ENCODE data around the gene HIVEP3. TPM values are rescaled to one million over a fixed set of nuclear protein-coding genes. Genes with fewer than 3 reads are reported as not detected.

The HIVEP3 gene
- total RNA-seq, 1 donor from 2014 or later: 2.9 TPM

GRCh38 chr1:41513383-41513735 is 405.4 kb downstream of the HIVEP3 start:
- DNase-seq (ENCODE audit: extremely low spot score in 2 of 2): no peak
- Histone ChIP-seq H3K4me3 (no peak overlapping the region), H3K27me3 (no peaks in the 10 kb centered on the region), H3K27ac (no peak overlapping the region), H3K9me3 (no peaks in the 10 kb centered on the region), H3K4me1 (peaks cover 21% of the 10 kb centered on the region), H3K36me3 (no peaks in the 10 kb centered on the region)
- intact Hi-C loops (cut with DNase I): no loop called here
- TF ChIP-seq POLR2A (IDR thresholded peaks at IDR 0.05) (no peak), POLR2AphosphoS5 (IDR thresholded peaks at IDR 0.05; ENCODE audit: insufficient read depth in 1 of 2, low read depth in 1 of 2) (no peak), CTCF (IDR thresholded peaks at IDR 0.05) (no peak)

- intact Hi-C loops (cut with DNase I): no loop called here
- no peaks in the 10 kb centered on the region for H3K27me3 ChIP-seq
- no peaks in the 10 kb centered on the region for H3K36me3 ChIP-seq
- H3K9me3 ChIP-seq: no peaks in the 10 kb centered on the region
- H3K4me1 ChIP-seq: peaks cover 21% of the 10 kb centered on the region
- H3K27ac ChIP-seq: no peak overlapping the region
- no peak overlapping the region for H3K4me3 ChIP-seq
- DNase-seq (ENCODE audit: extremely low spot score in 2 of 2): no peak
- TF ChIP-seq CTCF (IDR thresholded peaks at IDR 0.05) (no peak), POLR2AphosphoS5 (IDR thresholded peaks at IDR 0.05; ENCODE audit: insufficient read depth in 1 of 2, low read depth in 1 of 2) (no peak), POLR2A (IDR thresholded peaks at IDR 0.05) (no peak)
Observed at GRCh38 chr1:41512701-41513382, 405.9 kb downstream of the HIVEP3 start.

DNA sequence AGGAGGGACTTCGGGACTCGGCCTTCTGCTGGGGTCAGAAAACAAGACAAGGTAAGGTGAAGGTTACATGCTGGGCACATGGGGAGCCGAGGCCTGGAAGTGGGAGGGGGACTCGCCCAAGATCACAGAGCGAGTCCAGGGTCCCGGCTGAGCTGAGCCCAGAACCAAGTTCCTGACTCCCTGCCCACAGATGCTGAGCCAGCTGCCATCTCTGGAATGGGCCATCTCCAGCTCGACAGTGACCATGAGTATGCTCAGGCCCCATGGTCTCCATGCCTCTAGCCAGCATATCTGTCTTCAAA is 407.5 kb downstream of the HIVEP3 start:
- DNase-seq (ENCODE audit: extremely low spot score in 2 of 2): no peak
- Histone ChIP-seq H3K4me1 (peaks cover 12% of the 10 kb centered on the region), H3K27ac (no peak overlapping the region), H3K36me3 (no peaks in the 10 kb centered on the region), H3K9me3 (no peaks in the 10 kb centered on the region), H3K4me3 (no peak overlapping the region), H3K27me3 (no peaks in the 10 kb centered on the region)
- intact Hi-C loops (cut with DNase I): no loop called here
- no peak for TF ChIP-seq CTCF (IDR thresholded peaks at IDR 0.05)
- no peak for TF ChIP-seq POLR2AphosphoS5 (IDR thresholded peaks at IDR 0.05; ENCODE audit: insufficient read depth in 1 of 2, low read depth in 1 of 2)
- no peak for TF ChIP-seq POLR2A (IDR thresholded peaks at IDR 0.05)

DNA sequence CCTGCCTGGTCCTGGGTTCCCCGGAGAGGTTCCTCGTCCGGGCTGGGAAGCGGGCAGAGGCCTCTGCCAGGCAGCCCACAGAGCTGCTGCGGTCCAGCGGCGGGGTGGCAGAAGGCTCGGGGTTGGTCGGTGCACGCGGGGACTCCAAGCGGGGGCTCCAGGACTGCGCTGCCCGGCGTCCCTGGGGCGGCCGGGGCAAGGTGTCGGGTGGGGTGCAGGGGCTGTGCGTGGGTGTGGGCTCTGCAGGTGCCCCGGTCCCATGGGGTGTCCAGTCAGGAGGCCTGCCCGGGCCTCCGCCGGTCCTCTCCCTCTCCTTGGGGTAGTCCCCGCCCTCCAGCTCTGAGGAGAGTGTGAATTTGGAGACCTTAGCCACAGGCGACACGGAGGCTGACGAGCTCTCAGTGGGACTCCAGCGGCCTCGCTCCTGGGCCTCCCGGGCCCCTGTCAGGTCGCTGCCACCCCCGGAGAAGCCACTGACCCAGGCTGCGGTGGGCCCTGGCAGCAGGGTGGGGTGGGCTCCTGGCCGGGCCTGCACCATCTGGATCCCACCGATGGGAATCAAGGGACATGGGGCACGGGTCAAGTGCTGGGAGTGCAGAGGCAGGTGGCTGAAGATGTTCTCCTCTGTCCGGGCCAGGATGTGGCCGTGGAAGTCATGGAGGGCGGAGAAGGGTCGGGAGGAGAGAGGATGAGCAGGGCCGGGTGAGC is 408.0 kb downstream of the HIVEP3 start:
- H3K27ac ChIP-seq: no peak overlapping the region
- H3K36me3 ChIP-seq: no peaks in the 10 kb centered on the region
- H3K27me3 ChIP-seq: no peaks in the 10 kb centered on the region
- no peak for DNase-seq (ENCODE audit: extremely low spot score in 2 of 2)
- intact Hi-C loops (cut with DNase I): no loop called here
- TF ChIP-seq POLR2A (IDR thresholded peaks at IDR 0.05): no peak
- no peak for TF ChIP-seq POLR2AphosphoS5 (IDR thresholded peaks at IDR 0.05; ENCODE audit: insufficient read depth in 1 of 2, low read depth in 1 of 2)
- no peak for TF ChIP-seq CTCF (IDR thresholded peaks at IDR 0.05)
- no peak overlapping the region for H3K4me3 ChIP-seq
- H3K4me1 ChIP-seq: peaks cover 8% of the 10 kb centered on the region
- no peaks in the 10 kb centered on the region for H3K9me3 ChIP-seq

GRCh38 chr1:41509270-41509671 is 409.5 kb downstream of the HIVEP3 start:
- no peak overlapping the region for H3K4me3 ChIP-seq
- no peaks in the 10 kb centered on the region for H3K27me3 ChIP-seq
- no peaks in the 10 kb centered on the region for H3K4me1 ChIP-seq
- H3K9me3 ChIP-seq: no peaks in the 10 kb centered on the region
- no peak for TF ChIP-seq POLR2A (IDR thresholded peaks at IDR 0.05)
- no peak overlapping the region for H3K27ac ChIP-seq
- no peaks in the 10 kb centered on the region for H3K36me3 ChIP-seq
- intact Hi-C loops (cut with DNase I): no loop called here
- DNase-seq (ENCODE audit: extremely low spot score in 2 of 2): no peak
